ENCODE measurements around the gene PLD4. TPM values are rescaled to one million over a fixed set of nuclear protein-coding genes. Genes with fewer than 3 reads are reported as not detected.
"Not testable (repeated sequence)": the region's sequence is repeated elsewhere in the genome, so short reads cannot be mapped to it uniquely, and the experiment has no call there.

The PLD4 gene
- total RNA-seq, 1 donor from 2014 or later: 0.05 TPM

GRCh38 chr14:104881369-104881979 lies 43.2 kb upstream of the PLD4 start:
- no peaks in the 10 kb centered on the region for H3K4me1 Mint-ChIP-seq (ENCODE audit: low read depth)
- H3K27ac Mint-ChIP-seq: no peak overlapping the region
- no peak overlapping the region for H3K4me3 Mint-ChIP-seq (ENCODE audit: low read depth)
- no peak for TF ChIP-seq CTCF (IDR thresholded peaks at IDR 0.05; ENCODE audit: unreplicated experiment)
- H3K9me3 Mint-ChIP-seq (ENCODE audit: low read depth): no peaks in the 10 kb centered on the region
- no peaks in the 10 kb centered on the region for H3K27me3 Mint-ChIP-seq
- H3K36me3 Mint-ChIP-seq (ENCODE audit: insufficient read depth): peaks cover 4% of the 10 kb centered on the region
- DNase-seq (ENCODE audit: low spot score, unreplicated experiment): no peak

GRCh38 chr14:104882325-104882973 lies 42.2 kb upstream of the PLD4 start:
- Mint-ChIP-seq H3K27me3 (no peaks in the 10 kb centered on the region), H3K27ac (no peak overlapping the region), H3K4me3 (ENCODE audit: low read depth) (no peak overlapping the region), H3K4me1 (ENCODE audit: low read depth) (no peaks in the 10 kb centered on the region), H3K9me3 (ENCODE audit: low read depth) (no peaks in the 10 kb centered on the region), H3K36me3 (ENCODE audit: insufficient read depth) (peaks cover 4% of the 10 kb centered on the region)
- no peak for DNase-seq (ENCODE audit: low spot score, unreplicated experiment)
- no peak for TF ChIP-seq CTCF (IDR thresholded peaks at IDR 0.05; ENCODE audit: unreplicated experiment)

GRCh38 chr14:104882991-104883660 lies 41.6 kb upstream of the PLD4 start:
- H3K36me3 Mint-ChIP-seq (ENCODE audit: insufficient read depth): peaks cover 4% of the 10 kb centered on the region
- no peak for DNase-seq (ENCODE audit: low spot score, unreplicated experiment)
- no peaks in the 10 kb centered on the region for H3K9me3 Mint-ChIP-seq (ENCODE audit: low read depth)
- no peaks in the 10 kb centered on the region for H3K4me1 Mint-ChIP-seq (ENCODE audit: low read depth)
- no peaks in the 10 kb centered on the region for H3K27me3 Mint-ChIP-seq
- H3K4me3 Mint-ChIP-seq (ENCODE audit: low read depth): no peak overlapping the region
- TF ChIP-seq CTCF (IDR thresholded peaks at IDR 0.05; ENCODE audit: unreplicated experiment): no peak
- H3K27ac Mint-ChIP-seq: no peak overlapping the region

GRCh38 chr14:104883681-104884361 lies 40.9 kb upstream of the PLD4 start:
- Mint-ChIP-seq H3K4me1 (ENCODE audit: low read depth) (no peaks in the 10 kb centered on the region), H3K36me3 (ENCODE audit: insufficient read depth) (peaks cover 4% of the 10 kb centered on the region), H3K9me3 (ENCODE audit: low read depth) (no peaks in the 10 kb centered on the region), H3K27me3 (no peaks in the 10 kb centered on the region), H3K4me3 (ENCODE audit: low read depth) (no peak overlapping the region), H3K27ac (no peak overlapping the region)
- no peak for TF ChIP-seq CTCF (IDR thresholded peaks at IDR 0.05; ENCODE audit: unreplicated experiment)
- no peak for DNase-seq (ENCODE audit: low spot score, unreplicated experiment)

GRCh38 chr14:104884381-104884780 lies 40.3 kb upstream of the PLD4 start:
- H3K36me3 Mint-ChIP-seq (ENCODE audit: insufficient read depth); H3K9me3 Mint-ChIP-seq (ENCODE audit: low read depth); DNase-seq (ENCODE audit: low spot score, unreplicated experiment); H3K4me3 Mint-ChIP-seq (ENCODE audit: low read depth); H3K27ac Mint-ChIP-seq; H3K27me3 Mint-ChIP-seq; H3K4me1 Mint-ChIP-seq (ENCODE audit: low read depth): not testable (repeated sequence)
